ENCODE data around the gene TEPSIN.
"Not testable (repeated sequence)": the region's sequence is repeated elsewhere in the genome, so short reads cannot be mapped to it uniquely, and the experiment has no call there.

Gene TEPSIN

DNA sequence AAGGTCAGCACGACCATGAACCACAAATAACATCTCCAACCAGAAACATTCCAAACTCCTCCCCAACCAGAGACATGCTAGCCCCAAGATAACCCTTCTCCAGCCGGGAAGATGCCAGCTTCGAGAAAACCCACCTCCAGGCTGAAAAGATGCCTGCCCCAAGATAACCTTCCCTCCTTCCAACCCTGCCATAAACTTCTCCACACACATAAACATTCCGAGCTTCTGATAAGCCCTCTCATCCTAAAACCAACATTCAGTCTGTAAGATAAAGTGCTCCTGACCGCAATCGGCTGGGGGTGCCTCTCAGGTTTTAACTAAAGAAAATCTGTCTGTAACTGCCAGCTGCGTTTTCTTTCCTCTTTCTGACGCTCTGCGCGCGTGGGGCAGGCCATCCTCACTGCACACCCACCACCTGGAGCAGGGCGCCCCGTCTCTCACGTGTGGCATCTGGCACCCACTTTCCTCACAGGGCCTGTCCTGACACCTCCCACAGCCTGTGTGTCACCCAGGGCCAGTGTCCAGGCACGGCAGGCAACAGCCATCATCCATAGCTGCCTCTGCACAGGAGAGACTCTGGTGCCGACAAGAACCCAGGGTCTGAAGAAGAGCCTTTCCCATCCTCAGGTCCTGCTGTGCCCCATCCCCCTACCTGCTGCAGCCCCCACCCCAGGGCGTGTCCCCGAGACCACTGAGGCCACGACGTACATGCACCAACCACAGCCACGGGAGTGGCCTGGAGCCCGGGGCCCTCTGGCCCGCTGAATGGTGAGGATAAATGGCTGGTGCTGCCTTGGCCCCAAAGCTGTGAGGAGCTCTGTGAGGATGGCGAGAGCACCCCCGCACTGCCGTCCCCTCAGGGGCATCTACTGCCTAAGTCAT lies 3.7 kb downstream of the TEPSIN start:
- DNase-seq: no peak

- no peak for DNase-seq
These were observed 4.4 kb downstream of the TEPSIN start for GRCh38 chr17:81234506-81234855.

- no peak for DNase-seq
These were observed 4.9 kb downstream of the TEPSIN start for GRCh38 chr17:81233811-81234505.

- no peak for DNase-seq
These were observed 5.5 kb downstream of the TEPSIN start for GRCh38 chr17:81233316-81233715.

DNA sequence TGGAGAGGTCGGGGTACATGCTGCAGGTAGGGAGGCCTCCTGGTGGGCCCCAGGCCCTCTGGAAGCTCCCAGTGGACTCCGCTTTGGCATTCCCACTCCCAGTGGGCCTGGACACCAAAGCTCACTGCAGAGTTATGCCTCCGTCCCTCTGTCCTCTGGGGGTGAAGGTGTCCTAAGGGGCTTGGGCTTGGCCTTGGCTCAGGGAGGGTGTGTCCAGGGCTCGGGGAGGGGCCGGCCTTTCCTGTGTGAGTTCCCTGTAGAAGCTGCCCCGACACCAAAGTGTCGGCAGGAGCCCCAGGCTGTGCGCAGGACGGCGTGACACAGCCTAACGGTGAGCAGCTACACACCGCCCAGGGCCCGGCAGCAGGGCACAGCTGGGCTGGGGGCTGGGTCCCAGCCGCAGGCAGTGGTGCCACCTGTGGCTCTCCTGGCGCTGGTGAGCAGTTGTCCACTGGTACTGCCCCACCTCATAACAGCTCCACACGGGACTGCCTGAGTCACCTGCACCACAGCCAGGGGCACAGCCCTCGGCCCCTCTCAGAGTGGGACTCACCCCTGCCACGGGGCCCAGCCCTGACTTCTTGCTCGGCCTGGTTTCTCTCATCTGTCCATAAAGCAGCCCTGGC lies 6.1 kb downstream of the TEPSIN start:
- no peak for DNase-seq

DNA sequence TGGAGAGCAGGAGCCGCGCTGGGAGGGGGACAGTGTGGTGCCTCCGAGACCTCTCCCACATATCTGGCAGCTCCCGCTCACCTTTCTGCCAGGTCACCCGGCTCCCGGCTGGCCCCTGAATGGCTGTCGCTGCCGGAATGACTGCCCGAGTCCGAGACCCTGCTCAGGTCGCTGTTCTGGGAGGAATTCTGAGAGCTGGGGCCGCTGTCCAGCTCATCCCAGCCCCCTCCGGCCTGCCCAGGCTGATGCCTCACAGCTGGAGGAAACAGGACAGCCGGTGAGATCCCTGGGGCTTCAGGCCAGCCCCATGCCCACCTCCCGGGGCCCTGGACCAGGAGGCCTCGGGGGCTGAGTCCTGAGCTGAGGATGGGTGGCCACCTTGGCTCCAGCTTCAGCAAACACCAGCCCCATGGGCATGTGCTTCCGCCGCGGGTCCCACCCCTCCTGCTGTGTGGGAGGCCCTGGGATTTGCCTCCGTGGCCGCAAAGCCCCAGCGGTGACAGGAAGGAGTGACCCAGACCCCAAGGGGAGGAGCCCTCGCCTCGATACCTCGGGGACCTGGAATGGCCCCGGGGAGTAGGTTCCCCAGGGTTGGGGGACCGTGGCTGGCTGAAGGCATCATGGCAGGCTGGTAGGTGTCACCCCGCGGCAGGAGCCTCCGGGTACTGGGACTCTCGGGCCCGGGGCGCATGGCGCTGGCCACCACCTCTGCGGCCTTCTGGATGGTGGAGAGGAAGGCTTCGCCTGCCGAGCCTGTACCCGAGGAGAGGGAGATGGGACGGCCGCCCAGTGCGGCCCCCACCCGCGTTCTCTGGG lies 6.9 kb downstream of the TEPSIN start:
- no peak for DNase-seq

- DNase-seq: no peak
These were observed 7.7 kb downstream of the TEPSIN start for GRCh38 chr17:81231121-81231645.

DNA sequence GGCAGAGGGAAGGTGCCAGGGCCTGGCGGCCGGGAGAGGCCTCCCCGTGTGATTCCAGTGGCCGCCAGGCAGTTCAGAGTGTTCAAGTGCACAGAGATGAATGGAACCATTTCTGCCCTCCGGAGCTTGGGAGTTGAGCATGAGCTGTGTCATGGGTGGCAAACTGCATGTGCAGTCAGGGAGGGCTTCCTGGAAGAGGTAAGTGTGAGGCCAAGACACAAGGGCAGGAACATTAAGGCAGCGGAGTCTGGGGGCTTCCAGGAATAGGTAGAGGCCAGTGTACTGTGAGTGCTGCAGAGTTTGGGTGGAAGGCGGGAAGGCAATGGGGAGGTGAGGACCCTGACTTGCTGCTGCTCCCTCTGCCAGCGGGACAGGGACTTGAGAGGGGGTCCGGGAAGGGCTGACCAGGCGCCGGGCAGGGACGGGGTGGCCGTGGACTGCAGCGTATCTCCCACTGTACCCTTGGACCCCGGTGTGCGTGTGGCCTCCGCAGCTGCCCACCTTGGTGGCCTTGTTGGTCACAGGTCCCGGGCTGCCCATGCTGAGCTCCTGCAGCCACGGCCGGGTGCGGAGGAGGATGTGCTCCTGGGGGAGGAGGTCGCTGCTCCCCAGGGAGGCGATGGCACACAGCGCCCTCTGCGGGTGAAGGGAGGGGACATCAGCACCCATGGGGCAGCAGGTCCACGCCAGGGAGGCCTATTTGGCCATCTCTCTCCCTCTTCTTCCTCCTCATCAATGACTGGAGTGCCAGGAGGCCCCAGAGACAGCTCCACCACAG lies 8.6 kb downstream of the TEPSIN start:
- no peak for DNase-seq

DNA sequence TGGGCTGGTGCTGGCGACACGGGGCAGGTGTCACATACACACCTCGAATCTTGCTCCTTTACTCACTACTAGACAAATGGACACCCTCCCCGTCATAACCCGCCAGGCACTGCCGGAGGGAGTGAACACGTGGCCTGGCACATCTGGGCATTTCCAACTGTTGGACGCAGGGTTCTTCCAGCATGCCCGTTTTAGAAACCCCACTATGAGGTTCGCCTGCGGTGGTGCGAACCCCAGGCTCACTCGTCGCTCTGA lies 9.3 kb downstream of the TEPSIN start:
- DNase-seq: no peak

GRCh38 chr17:81228834-81229665 lies 9.8 kb downstream of the TEPSIN start:
- DNase-seq: no peak

DNA sequence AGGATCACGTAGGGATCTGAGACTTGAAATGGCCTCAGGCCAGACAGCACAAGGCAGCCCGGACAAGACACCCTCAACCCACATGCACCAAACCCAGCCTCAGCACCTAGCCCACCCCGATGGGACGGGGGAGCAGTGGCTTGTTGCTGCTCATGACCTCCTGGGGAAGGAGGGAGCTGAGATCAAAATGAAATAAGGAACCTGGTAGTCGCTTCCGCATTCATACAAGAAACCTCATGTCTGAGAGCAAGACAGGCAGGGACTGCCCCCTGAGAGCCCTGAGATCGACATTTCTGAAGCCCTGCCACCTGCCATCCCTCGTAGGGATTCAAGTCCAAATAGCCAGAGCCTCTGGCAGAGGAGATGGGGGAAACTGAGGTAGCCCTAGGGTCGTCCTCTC lies 10.4 kb downstream of the TEPSIN start:
- no peak for DNase-seq

DNA sequence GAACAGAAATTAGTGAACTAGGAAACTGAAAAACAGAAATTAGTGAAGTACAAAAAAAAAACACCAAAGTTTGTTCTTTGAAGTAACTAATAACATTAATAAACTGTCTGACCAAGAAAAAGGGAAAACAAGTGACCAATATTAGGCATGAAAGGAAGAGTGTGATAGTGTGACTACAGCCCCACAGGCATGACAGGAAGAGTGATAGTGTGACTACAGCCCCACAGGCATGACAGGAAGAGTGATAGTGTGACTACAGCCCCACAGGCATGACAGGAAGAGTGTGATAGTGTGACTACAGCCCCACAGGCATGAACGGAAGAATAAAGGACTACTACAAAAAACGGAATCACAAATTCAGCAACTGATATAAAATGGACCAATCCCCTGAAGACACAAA lies 11.2 kb downstream of the TEPSIN start:
- not testable (repeated sequence) for DNase-seq

- no peak for DNase-seq
These were observed 15.1 kb downstream of the TEPSIN start for GRCh38 chr17:81223762-81224130.

- DNase-seq: peak; percentile 100
These were observed 15.7 kb downstream of the TEPSIN start, which contains the start of gene CEP131 for GRCh38 chr17:81222906-81223761. Gene CEP131, minus strand, starts transcription at chr17:81222965. Its CDS starts 2,909 bp downstream, at chr17:81220056.

DNA sequence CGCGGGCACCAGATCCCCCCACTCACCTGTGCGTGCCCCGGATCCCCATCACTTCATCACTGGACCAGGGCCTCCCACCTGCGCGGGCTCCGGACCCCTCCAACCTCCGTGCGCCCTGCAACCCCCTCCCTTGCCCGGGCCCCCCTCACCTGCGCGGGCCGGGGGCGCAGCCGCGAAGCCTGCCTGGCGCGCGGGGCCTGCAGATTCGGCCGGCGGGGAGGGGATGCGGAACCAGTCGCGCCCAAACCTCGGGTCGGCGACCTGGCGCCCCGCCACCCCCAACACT lies 16.3 kb downstream of the TEPSIN start:
- DNase-seq: no peak

DNA sequence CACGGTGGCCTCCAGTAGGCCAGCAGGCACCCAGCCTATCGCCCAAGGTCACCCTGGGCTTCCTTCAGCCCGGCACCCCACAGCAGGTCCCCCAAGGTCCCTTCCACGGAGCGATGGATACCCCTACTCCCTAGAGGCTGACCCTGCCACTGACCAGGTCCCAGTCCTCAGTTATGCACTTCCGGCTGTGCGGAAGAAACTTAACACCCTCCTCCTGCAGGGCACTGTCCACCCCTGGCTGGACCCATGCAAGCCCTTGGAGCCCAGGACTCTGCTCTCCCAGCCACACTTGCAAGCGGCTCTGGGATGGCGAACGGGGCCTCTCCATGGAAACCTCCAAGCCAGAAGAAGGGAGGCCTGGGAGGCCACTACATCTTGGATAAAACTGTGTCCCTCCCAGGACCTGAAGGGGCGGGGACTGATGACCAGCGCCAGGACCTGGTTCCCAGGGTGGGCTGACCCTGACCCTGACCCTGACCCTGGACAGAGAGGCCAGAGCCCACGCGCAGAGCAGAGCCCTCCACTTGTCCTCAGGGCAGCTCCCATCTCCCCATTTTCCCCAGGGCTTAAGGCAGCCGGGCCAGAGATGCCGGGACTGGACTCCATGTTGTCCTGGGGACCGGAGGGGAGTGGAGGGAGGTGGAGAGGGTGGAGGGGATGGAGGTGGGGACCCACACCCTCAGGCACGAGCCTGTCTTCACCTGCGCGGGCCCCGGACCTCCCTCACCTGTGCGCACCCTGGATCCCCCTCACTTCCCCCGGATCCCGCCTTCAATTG lies 16.8 kb downstream of the TEPSIN start:
- no peak for DNase-seq

DNA sequence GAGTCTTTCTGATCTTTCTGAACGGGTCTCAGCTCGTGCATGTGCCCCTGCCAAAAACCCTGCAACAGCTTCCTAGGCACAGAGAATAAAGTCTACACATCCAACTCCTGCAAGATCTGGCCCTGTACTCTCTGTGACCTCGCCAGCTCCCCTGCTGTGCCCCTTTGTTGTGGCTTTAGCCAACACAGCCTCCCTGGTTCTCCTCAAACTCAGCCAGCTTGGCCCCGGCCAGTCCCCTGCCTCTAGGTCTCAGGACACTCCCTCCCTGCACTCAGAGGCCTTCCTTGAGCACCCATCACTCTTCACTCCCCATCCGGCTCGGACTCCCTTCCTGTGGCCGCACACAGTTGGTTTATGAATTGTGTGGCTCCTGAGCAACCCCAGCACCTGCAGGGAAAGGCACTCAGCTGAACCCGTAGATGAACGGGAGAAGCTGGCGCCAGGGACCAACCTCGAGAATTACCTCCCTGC lies 17.4 kb downstream of the TEPSIN start:
- DNase-seq: no peak

GRCh38 chr17:81219476-81220180 lies 19.2 kb downstream of the TEPSIN start:
- no peak for DNase-seq

DNA sequence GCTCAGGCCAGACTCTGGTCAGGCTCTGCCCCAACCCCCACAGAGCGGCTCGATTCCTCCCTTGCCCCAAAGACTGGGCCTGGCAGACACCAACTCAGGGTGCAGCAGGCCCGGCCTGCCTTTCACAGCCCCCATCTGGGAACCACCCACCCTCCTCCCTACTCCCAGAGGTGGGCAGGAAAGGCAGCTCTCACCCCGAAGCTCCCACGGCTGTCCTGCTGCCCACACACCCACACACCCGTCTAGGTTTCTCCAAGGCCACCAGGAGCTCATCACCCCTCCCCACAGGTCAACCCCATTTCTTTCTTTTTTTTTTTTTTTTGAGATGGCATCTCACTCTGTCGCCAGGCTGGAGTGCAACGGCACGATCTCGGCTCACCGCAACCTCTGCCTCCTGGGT lies 19.9 kb downstream of the TEPSIN start:
- DNase-seq: no peak
